CD4-positive, alpha-beta T cell (primary cell): ENCODE measurements around the gene HSD17B12. TPM values are rescaled to one million over a fixed set of nuclear protein-coding genes. Genes with fewer than 3 reads are reported as not detected.

Experiments
- ATAC-seq: fragments of 200-7000 bp; cut with Tn5 transposase; one replicate; pipeline ENCODE4 v1.10.0; 2022; ENCODE audit warnings: mild to moderate bottlenecking; ENCODE audit not compliant: poor library complexity
- CTCF ChIA-PET: fragments of 350-600 bp; sonication (Branson Sonifier 250); formaldehyde crosslinking; loops from one replicate; lab custom pipeline; 2021; ENCODE audit warnings: antibody characterized with exemption, inconsistent platforms; lab: Charles Lee
- POLR2A ChIA-PET: fragments of 350-600 bp; sonication (Branson Sonifier 250); formaldehyde crosslinking; loops from one replicate; lab custom pipeline; 2021; ENCODE audit warnings: antibody characterized with exemption, inconsistent platforms; lab: Charles Lee
- DNase-seq, 14 experiments: peaks; one replicate each; pipeline ENCODE4 v3.0.0-alpha.2; 2013 to 2020; ENCODE audit warnings: mixed read lengths in 2 of 14
- H3K27ac ChIP-seq, 2 donors: one replicate each; pipeline versions ENCODE4 v1.5.1 to v1.7.0; 2013; ENCODE audit warnings: low read length in 2 of 2, low read depth in 1 of 2, mild to moderate bottlenecking in 1 of 2
- H3K27me3 ChIP-seq, 2 experiments: 1 replicate in 1 of 2; 2 replicates in 1 of 2; pipeline versions ENCODE4 v1.6.1 to v1.7.0; 2013; ENCODE audit warnings: low read length in 2 of 2, control low read depth in 1 of 2, mild to moderate bottlenecking in 1 of 2, moderate library complexity in 1 of 2; ENCODE audit not compliant: insufficient read depth in 2 of 2, control insufficient read depth in 1 of 2
- H3K36me3 ChIP-seq: one replicate; pipeline ENCODE4 v1.6.1; 2013; ENCODE audit warnings: low read length, control low read depth; ENCODE audit not compliant: insufficient read depth
- H3K4me1 ChIP-seq: one replicate; pipeline ENCODE4 v1.6.1; 2013; ENCODE audit warnings: low read length, control low read depth; ENCODE audit not compliant: insufficient read depth
- H3K4me3 ChIP-seq: one replicate; pipeline ENCODE4 v1.5.1; 2013; ENCODE audit warnings: mild to moderate bottlenecking, low read length, moderate library complexity
- H3K9me3 ChIP-seq, 2 experiments: 1 replicate in 1 of 2; 2 replicates in 1 of 2; pipeline versions ENCODE4 v1.6.1 to v1.7.0; 2013; ENCODE audit warnings: low read length in 2 of 2, mild to moderate bottlenecking in 2 of 2, control low read depth in 1 of 2, moderate library complexity in 1 of 2; ENCODE audit not compliant: control insufficient read depth in 1 of 2, insufficient read depth in 1 of 2
- H3K27ac Mint-ChIP-seq: one replicate; pipeline ENCODE4 v1.8.0; 2020; ENCODE audit warnings: mixed read lengths
- H3K27me3 Mint-ChIP-seq: one replicate; pipeline ENCODE4 v1.8.0; 2021; ENCODE audit warnings: mixed read lengths
- H3K36me3 Mint-ChIP-seq: one replicate; pipeline ENCODE4 v1.8.0; 2021; ENCODE audit warnings: low read depth, mixed read lengths
- H3K4me1 Mint-ChIP-seq: one replicate; pipeline ENCODE4 v1.8.0; 2021; ENCODE audit warnings: low read depth, mixed read lengths
- H3K4me3 Mint-ChIP-seq: one replicate; pipeline ENCODE4 v1.8.0; 2020; ENCODE audit warnings: mild to moderate bottlenecking, mixed read lengths
- H3K9me3 Mint-ChIP-seq: one replicate; pipeline ENCODE4 v1.8.0; 2020; ENCODE audit warnings: mixed read lengths
- intact Hi-C, 2 experiments: fragments of 100-400 bp; cut with DNase I in 1 of 2; cut with micrococcal nuclease in 1 of 2; formaldehyde crosslinking; loops; one replicate each; pipeline versions ENCODE4 v1.15.1 to v1.9.0; 2023 to 2025; cut with DNase I, micrococcal nuclease
- total RNA-seq, 174 experiments: library from RNA in 2 of 174; stranded (reverse) in 2 of 174; gene quantifications; one replicate each; pipeline ENCODE4 v1.2.3 and lab custom pipeline; 2021 to 2026
- TF ChIP-seq, protein P1 (sequence below): fragments of 200-600 bp; IDR thresholded peaks from one replicate; pipeline ENCODE4 v1.8.0; 2022; ENCODE audit warnings: antibody characterized with exemption, mild to moderate bottlenecking

Gene HSD17B12
- total RNA-seq, 2 experiments from 2014 or later = 16.1 to 16.3 TPM

DNA sequence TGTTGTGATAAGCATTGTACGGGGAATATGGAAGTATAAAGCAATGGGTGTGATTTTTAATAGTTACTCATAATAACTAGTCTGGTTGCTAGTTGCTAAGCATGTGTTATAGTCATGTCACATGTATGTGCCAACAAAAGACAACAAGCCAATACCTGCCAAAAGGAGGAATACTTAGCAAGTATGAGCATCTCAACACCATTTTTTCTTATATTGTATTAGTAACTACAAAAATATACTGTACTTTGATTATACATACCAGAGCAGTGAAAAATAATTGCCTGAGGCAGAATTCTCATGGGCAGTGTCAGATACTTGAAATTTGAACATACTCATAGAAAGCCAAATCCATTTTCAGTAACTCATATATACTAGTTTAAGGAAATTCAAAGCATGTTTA lies 137.7 kb downstream of the HSD17B12 start:
- Mint-ChIP-seq H3K4me1 (no peaks in the 10 kb centered on the region), H3K36me3 (peaks cover 71% of the 10 kb centered on the region), H3K27me3 (no peaks in the 10 kb centered on the region), H3K27ac (no peak overlapping the region), H3K4me3 (no peak overlapping the region), H3K9me3 (no peaks in the 10 kb centered on the region)
- CTCF ChIA-PET = no interaction called here
- ATAC-seq (no peak), DNase-seq (no peak)
- POLR2A ChIA-PET = no interaction called here
- H3K9me3 ChIP-seq = no peaks in the 10 kb centered on the region
- H3K36me3 ChIP-seq = peaks cover 10% of the 10 kb centered on the region
- intact Hi-C loops = no loop called here
- no peak overlapping the region for H3K27ac ChIP-seq
- H3K4me3 ChIP-seq = no peak overlapping the region
- no peaks in the 10 kb centered on the region for H3K27me3 ChIP-seq
- H3K4me1 ChIP-seq = no peaks in the 10 kb centered on the region
- TF ChIP-seq, protein P1, sequence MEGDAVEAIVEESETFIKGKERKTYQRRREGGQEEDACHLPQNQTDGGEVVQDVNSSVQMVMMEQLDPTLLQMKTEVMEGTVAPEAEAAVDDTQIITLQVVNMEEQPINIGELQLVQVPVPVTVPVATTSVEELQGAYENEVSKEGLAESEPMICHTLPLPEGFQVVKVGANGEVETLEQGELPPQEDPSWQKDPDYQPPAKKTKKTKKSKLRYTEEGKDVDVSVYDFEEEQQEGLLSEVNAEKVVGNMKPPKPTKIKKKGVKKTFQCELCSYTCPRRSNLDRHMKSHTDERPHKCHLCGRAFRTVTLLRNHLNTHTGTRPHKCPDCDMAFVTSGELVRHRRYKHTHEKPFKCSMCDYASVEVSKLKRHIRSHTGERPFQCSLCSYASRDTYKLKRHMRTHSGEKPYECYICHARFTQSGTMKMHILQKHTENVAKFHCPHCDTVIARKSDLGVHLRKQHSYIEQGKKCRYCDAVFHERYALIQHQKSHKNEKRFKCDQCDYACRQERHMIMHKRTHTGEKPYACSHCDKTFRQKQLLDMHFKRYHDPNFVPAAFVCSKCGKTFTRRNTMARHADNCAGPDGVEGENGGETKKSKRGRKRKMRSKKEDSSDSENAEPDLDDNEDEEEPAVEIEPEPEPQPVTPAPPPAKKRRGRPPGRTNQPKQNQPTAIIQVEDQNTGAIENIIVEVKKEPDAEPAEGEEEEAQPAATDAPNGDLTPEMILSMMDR = no peak

DNA sequence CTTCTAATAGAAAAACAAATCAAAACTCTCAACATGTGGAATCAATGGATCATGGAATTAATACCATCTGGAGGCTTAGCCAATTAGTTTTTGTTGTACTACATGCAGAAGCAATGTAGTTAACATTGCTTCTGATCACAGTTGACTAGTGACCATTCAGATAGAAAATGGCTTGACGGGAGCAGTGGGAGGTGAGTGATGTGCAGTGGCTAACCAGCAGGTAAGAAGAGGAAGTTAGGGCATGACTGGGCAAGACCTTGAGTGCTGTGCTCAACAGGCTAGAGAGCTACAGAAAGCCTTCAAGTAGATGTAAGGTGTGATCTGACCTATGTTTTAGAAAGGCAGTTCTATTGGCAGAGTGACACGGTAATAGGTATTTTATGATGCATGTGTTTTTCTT lies 139.4 kb downstream of the HSD17B12 start:
- no peak for DNase-seq
- H3K9me3 ChIP-seq = no peaks in the 10 kb centered on the region
- Mint-ChIP-seq H3K4me1 (no peaks in the 10 kb centered on the region), H3K27ac (no peak overlapping the region), H3K4me3 (no peak overlapping the region), H3K9me3 (no peaks in the 10 kb centered on the region), H3K36me3 (peaks cover 68% of the 10 kb centered on the region), H3K27me3 (no peaks in the 10 kb centered on the region)
- no peak overlapping the region for H3K4me3 ChIP-seq
- POLR2A ChIA-PET = no interaction called here
- no peaks in the 10 kb centered on the region for H3K4me1 ChIP-seq
- H3K27me3 ChIP-seq = no peaks in the 10 kb centered on the region
- intact Hi-C loops = no loop called here
- TF ChIP-seq, protein P1 = no peak
- no peak for ATAC-seq
- no peak overlapping the region for H3K27ac ChIP-seq
- CTCF ChIA-PET = no interaction called here
- H3K36me3 ChIP-seq = peaks cover 10% of the 10 kb centered on the region

DNA sequence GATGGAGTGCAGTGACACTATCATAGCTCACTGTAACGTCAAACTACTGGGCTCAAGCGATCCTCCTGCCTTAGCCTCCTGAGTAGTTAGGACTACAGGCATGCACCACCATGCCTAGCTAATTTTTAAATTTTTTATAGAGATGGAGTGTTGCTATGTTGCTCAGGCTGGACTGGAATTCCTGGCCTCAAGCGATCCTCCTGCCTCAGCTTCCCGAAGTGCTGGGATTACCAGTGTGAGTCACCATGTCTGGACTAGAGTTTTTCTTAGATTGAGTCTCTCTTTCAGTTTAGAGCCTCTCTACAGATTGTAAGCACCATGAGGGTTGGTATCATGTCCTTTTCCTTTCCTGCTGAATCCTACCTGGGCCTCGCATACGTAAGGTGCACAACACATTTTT lies 142.8 kb downstream of the HSD17B12 start:
- Mint-ChIP-seq H3K27ac (no peak overlapping the region), H3K9me3 (no peaks in the 10 kb centered on the region), H3K27me3 (no peaks in the 10 kb centered on the region), H3K4me3 (no peak overlapping the region), H3K36me3 (peaks cover 36% of the 10 kb centered on the region), H3K4me1 (no peaks in the 10 kb centered on the region)
- no peaks in the 10 kb centered on the region for H3K27me3 ChIP-seq
- intact Hi-C loops = no loop called here
- CTCF ChIA-PET = no interaction called here
- POLR2A ChIA-PET = no interaction called here
- no peaks in the 10 kb centered on the region for H3K4me1 ChIP-seq
- peaks cover 8% of the 10 kb centered on the region for H3K36me3 ChIP-seq
- no peak for ATAC-seq
- H3K27ac ChIP-seq = no peak overlapping the region
- DNase-seq = no peak
- TF ChIP-seq, protein P1 = no peak
- no peaks in the 10 kb centered on the region for H3K9me3 ChIP-seq
- H3K4me3 ChIP-seq = no peak overlapping the region
